ENCODE data around the gene CHAD. TPM values are rescaled to one million over a fixed set of nuclear protein-coding genes. Genes with fewer than 3 reads are reported as not detected.

The CHAD gene
- total and polyA plus RNA-seq, 3 experiments from 2014 or later = not detected

DNA sequence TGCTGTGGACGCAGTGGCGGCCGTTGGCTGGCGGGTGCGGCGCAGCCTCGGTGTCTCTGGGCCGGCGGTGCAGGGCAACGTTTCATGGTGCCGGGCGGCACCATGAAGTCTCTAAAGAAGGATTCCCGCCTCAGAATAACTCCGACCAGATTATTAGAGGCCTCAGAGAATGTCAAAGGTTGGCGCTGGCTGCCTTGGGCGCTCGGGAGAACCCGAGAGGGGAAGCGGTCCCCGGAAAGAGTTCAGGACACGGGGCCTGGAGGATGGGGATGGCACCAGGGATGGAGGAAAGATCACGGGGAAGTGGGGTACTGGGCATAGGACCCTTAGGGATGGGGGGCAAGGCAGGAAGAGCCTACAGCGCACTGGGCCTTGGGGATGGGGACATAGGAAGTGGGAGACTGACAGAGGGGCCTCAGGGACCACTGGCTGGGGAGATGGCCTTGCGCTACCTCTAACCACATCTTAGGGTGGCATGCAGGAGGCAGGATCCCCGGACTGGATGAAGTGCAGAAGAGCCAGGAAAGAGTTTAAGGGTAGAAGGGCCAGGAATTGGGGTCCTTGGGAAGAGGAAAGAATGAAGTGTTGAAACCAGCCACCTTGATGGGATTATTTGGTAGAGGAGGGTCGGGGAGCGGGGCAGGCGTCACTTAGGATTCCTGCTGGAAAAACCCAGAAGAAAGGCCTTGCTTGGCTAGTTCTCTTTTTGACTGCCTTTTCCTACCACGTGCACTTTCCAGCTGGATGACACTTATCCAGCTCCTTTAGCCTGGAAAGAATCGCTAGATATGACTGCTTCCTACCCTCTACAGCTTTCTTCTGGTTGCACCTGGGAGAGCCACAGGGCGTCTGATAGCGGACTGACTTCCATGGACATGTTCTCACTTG is 40.1 kb upstream of the CHAD start:
- H3K4me3 ChIP-seq (ENCODE audit: low read length) = peak overlapping the region; percentile 84
- no peaks in the 10 kb centered on the region for H3K36me3 ChIP-seq (ENCODE audit: insufficient read depth, low read length)
- peaks cover 20% of the 10 kb centered on the region for H3K4me1 ChIP-seq (ENCODE audit: insufficient read depth, low read length)
- peak overlapping the region; percentile 80 to 94 (median 89) for H3K4me3 Mint-ChIP-seq
- peak overlapping the region; percentile 73 for H3K27ac ChIP-seq (ENCODE audit: low read depth, low read length)
- H3K27me3 ChIP-seq (ENCODE audit: insufficient read depth, low read length, poor library complexity, severe bottlenecking) = no peaks in the 10 kb centered on the region
- no peaks in the 10 kb centered on the region for H3K9me3 ChIP-seq (ENCODE audit: low read length)
- H3K9me3 Mint-ChIP-seq = no peaks in the 10 kb centered on the region
- H3K27ac Mint-ChIP-seq = peak overlapping the region; percentile 58 to 98 (median 90)
- H3K27me3 Mint-ChIP-seq = peaks cover 0 to 3% of the 10 kb centered on the region in 2 donors
- no peaks in the 10 kb centered on the region for H3K36me3 Mint-ChIP-seq
- ChIA-PET CTCF (interaction anchor here (0.7 to 1.4 kb wide), 3 partner anchors 29 to 210 kb away, joined by 3 to 5 read pairs (median 3); partner anchors contain the start of gene LRRC59), POLR2A (no interaction called here)
- peaks cover 27 to 34% (median 33%) of the 10 kb centered on the region in 3 donors for H3K4me1 Mint-ChIP-seq
- no peak for DNase-seq

DNA sequence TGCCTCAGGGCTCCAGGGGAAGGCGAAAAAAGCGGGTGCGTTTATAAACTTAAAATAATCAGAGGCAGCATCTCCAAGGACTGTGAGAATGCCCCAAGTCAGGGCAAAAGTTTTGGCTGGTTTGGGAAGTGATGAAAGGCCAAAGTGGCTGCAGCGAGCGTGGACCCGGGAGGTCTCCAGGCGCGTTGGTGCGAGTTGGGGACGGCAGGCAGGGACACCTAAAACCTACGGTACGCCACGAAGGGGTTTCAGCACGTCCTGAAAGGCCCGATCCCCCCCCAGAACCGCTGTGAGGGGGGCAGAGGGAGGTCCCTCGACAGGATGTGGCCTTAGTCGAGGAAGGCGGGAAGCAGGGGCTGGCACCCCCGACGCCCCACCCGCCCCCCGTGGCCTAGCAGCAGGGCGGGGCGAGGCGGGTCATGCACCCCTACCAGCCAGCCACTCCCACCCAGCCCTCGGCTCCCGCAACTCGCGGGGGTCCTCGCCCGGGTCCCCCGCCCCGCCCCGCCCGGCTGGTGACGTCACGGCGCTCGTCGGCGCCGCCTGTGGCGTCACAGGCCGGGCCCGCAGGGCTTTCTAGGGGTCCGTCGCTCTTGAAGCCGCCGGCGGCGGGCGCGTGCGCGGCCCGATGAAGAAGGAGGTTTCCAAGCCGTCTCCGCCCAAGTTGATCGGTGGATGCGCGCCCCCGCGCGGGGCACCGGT is 39.3 kb upstream of the CHAD start, which contains the start of gene MYCBPAP:
TSS of gene MYCBPAP (plus strand) at position 569 of the 702 bp plus-strand sequence. CDS start 236 bp downstream, outside the sequence.
- H3K27ac Mint-ChIP-seq = peak within 1 kb of the TSS; percentile 66 to 98 (median 95)
- CTCF ChIA-PET = no interaction called here
- Histone ChIP-seq H3K9me3 (ENCODE audit: low read length) (no peaks in the 10 kb centered on the region), H3K36me3 (ENCODE audit: insufficient read depth, low read length) (no peaks in the 10 kb centered on the region), H3K27ac (ENCODE audit: low read depth, low read length) (peak within 1 kb of the TSS; percentile 73), H3K27me3 (ENCODE audit: insufficient read depth, low read length, poor library complexity, severe bottlenecking) (no peaks in the 10 kb centered on the region), H3K4me1 (ENCODE audit: insufficient read depth, low read length) (peaks cover 20% of the 10 kb centered on the region), H3K4me3 (ENCODE audit: low read length) (peak within 1 kb of the TSS; percentile 84)
- no peaks in the 10 kb centered on the region for H3K36me3 Mint-ChIP-seq
- no peaks in the 10 kb centered on the region for H3K9me3 Mint-ChIP-seq
- POLR2A ChIA-PET = no interaction called here
- peak within 1 kb of the TSS; percentile 84 to 94 (median 89) for H3K4me3 Mint-ChIP-seq
- peaks cover 29 to 34% (median 33%) of the 10 kb centered on the region in 3 donors for H3K4me1 Mint-ChIP-seq
- DNase-seq = peak; percentile 75 to 88 (median 80)
- H3K27me3 Mint-ChIP-seq = peaks cover 0 to 3% of the 10 kb centered on the region in 2 donors

GRCh38 chr17:50506298-50506697 is 37.6 kb upstream of the CHAD start:
- POLR2A ChIA-PET = no interaction called here
- H3K4me1 Mint-ChIP-seq = peaks cover 24 to 29% (median 29%) of the 10 kb centered on the region in 3 donors

GRCh38 chr17:50505591-50506130 is 37.0 kb upstream of the CHAD start:
- H3K9me3 Mint-ChIP-seq = no peaks in the 10 kb centered on the region
- H3K27ac Mint-ChIP-seq = peak overlapping the region in 3 of 8 donors; percentile 7 to 35 (median 32)
- no peak for DNase-seq
- no peaks in the 10 kb centered on the region for H3K27me3 Mint-ChIP-seq
- H3K4me3 Mint-ChIP-seq = peak overlapping the region in 1 of 7 donors; percentile 43
- Histone ChIP-seq H3K27ac (ENCODE audit: low read depth, low read length) (no peak overlapping the region), H3K9me3 (ENCODE audit: low read length) (no peaks in the 10 kb centered on the region), H3K36me3 (ENCODE audit: insufficient read depth, low read length) (no peaks in the 10 kb centered on the region), H3K27me3 (ENCODE audit: insufficient read depth, low read length, poor library complexity, severe bottlenecking) (no peaks in the 10 kb centered on the region), H3K4me1 (ENCODE audit: insufficient read depth, low read length) (peaks cover 14% of the 10 kb centered on the region), H3K4me3 (ENCODE audit: low read length) (no peak overlapping the region)
- ChIA-PET POLR2A (no interaction called here), CTCF (interaction anchor here (0.7 to 1.3 kb wide), 2 partner anchors 43 to 143 kb away, joined by 3 read pairs; no protein-coding TSS in a partner anchor)
- peaks cover 19 to 23% (median 22%) of the 10 kb centered on the region in 3 donors for H3K4me1 Mint-ChIP-seq
- H3K36me3 Mint-ChIP-seq = no peaks in the 10 kb centered on the region

More at GRCh38 chr17:50506298-50506697, 37.6 kb upstream of the CHAD start:
- Mint-ChIP-seq H3K9me3 (no peaks in the 10 kb centered on the region), H3K4me3 (peak overlapping the region in 1 of 7 donors; percentile 43), H3K27me3 (no peaks in the 10 kb centered on the region), H3K27ac (peak overlapping the region in 5 of 8 donors; percentile 11 to 75 (median 35)), H3K36me3 (no peaks in the 10 kb centered on the region)
- Histone ChIP-seq H3K9me3 (ENCODE audit: low read length) (no peaks in the 10 kb centered on the region), H3K4me1 (ENCODE audit: insufficient read depth, low read length) (peaks cover 16% of the 10 kb centered on the region), H3K27ac (ENCODE audit: low read depth, low read length) (no peak overlapping the region), H3K36me3 (ENCODE audit: insufficient read depth, low read length) (no peaks in the 10 kb centered on the region), H3K4me3 (ENCODE audit: low read length) (no peak overlapping the region), H3K27me3 (ENCODE audit: insufficient read depth, low read length, poor library complexity, severe bottlenecking) (no peaks in the 10 kb centered on the region)
- no peak for DNase-seq
- CTCF ChIA-PET = interaction anchor here (1.3 to 1.6 kb wide), 2 partner anchors 109 to 144 kb away, joined by 3 to 5 read pairs; partner anchors contain the start of gene LRRC59

DNA sequence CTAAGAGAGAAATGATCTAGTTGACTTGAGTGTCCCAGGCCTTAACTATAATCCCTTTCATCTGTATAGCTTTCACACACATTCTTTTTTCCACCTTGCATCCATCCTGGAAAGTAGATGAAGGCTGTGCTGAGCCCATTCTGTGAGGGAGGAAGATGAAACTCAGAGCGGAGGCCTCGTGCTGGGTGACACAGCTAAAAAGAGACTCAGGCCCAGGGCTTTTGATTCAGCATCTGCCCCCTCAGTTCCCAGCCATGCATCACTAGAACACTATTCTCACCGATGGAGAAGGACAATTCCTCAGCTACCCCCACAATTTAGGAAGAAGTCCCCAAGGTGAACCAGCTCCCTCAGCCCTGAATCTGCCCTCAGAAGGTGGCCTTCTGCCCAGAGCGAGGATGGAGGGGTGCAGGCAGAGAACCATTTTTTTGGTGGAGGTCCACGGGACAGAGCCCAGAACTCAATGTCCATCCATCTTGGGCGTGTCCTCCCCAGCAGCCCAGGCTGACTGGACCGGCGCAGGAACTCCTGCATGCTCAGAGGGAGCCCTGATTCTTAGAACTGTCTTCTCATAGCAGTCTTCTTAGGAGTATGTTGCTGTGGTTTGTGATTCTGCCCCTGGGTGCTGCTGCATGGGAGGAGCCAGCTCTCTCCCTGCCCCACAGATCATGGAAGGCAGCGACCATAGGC is 33.8 kb upstream of the CHAD start:
- Mint-ChIP-seq H3K4me1 (peaks cover 0 to 3% (median under 1%) of the 10 kb centered on the region in 3 donors), H3K36me3 (no peaks in the 10 kb centered on the region), H3K27me3 (no peaks in the 10 kb centered on the region), H3K4me3 (no peak overlapping the region), H3K27ac (peak overlapping the region in 1 of 8 donors; percentile 27), H3K9me3 (no peaks in the 10 kb centered on the region)
- H3K27me3 ChIP-seq (ENCODE audit: insufficient read depth, low read length, poor library complexity, severe bottlenecking) = no peaks in the 10 kb centered on the region
- ChIA-PET POLR2A (no interaction called here), CTCF (interaction anchor here (1.2 to 2.1 kb wide), 6 partner anchors 9 to 302 kb away, joined by 3 to 7 read pairs (median 4); partner anchors contain the start of gene RSAD1)
- peaks cover 6% of the 10 kb centered on the region for H3K4me1 ChIP-seq (ENCODE audit: insufficient read depth, low read length)
- no peak overlapping the region for H3K4me3 ChIP-seq (ENCODE audit: low read length)
- DNase-seq = no peak
- H3K27ac ChIP-seq (ENCODE audit: low read depth, low read length) = no peak overlapping the region
- H3K9me3 ChIP-seq (ENCODE audit: low read length) = no peaks in the 10 kb centered on the region
- H3K36me3 ChIP-seq (ENCODE audit: insufficient read depth, low read length) = no peaks in the 10 kb centered on the region

- Mint-ChIP-seq H3K4me3 (no peak overlapping the region), H3K4me1 (peaks cover 0 to 3% (median 0%) of the 10 kb centered on the region in 3 donors), H3K27me3 (no peaks in the 10 kb centered on the region), H3K27ac (no peak overlapping the region), H3K36me3 (no peaks in the 10 kb centered on the region), H3K9me3 (no peaks in the 10 kb centered on the region)
- CTCF ChIA-PET = interaction anchor here (1.2 to 2.1 kb wide), 6 partner anchors 10 to 138 kb away, joined by 3 to 6 read pairs (median 4); partner anchors contain the start of gene RSAD1
- H3K27ac ChIP-seq (ENCODE audit: low read depth, low read length) = no peak overlapping the region
- peaks cover 6% of the 10 kb centered on the region for H3K4me1 ChIP-seq (ENCODE audit: insufficient read depth, low read length)
- H3K9me3 ChIP-seq (ENCODE audit: low read length) = no peaks in the 10 kb centered on the region
- H3K27me3 ChIP-seq (ENCODE audit: insufficient read depth, low read length, poor library complexity, severe bottlenecking) = no peaks in the 10 kb centered on the region
- no peak for DNase-seq
- POLR2A ChIA-PET = no interaction called here
- no peaks in the 10 kb centered on the region for H3K36me3 ChIP-seq (ENCODE audit: insufficient read depth, low read length)
- H3K4me3 ChIP-seq (ENCODE audit: low read length) = no peak overlapping the region
Measured at GRCh38 chr17:50501054-50501453, 32.4 kb upstream of the CHAD start.

DNA sequence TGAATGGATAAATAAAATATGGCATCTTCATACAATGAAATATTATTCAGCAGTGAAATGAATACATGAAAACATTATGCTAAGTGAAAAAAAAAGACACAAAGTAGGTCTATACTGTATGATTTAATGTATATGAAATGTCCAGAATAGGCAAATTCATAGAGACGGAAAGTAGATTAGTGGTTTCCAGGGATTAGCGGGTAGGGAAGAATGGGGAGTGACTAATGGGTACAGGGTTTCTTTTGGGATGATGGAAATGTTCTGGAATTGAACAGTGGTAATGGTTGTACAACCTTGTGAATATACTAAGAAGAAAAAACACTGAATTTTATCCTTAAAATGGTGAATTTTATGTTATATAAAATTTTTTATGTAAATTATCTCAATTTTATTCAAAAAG is 31.0 kb upstream of the CHAD start:
- H3K36me3 ChIP-seq (ENCODE audit: insufficient read depth, low read length) = no peaks in the 10 kb centered on the region
- H3K9me3 ChIP-seq (ENCODE audit: low read length) = no peaks in the 10 kb centered on the region
- H3K27ac ChIP-seq (ENCODE audit: low read depth, low read length) = no peak overlapping the region
- POLR2A ChIA-PET = no interaction called here
- DNase-seq = no peak
- CTCF ChIA-PET = no interaction called here
- H3K4me1 ChIP-seq (ENCODE audit: insufficient read depth, low read length) = peaks cover 6% of the 10 kb centered on the region
- H3K4me1 Mint-ChIP-seq = peaks cover 0 to 3% (median 0%) of the 10 kb centered on the region in 3 donors
- no peaks in the 10 kb centered on the region for H3K36me3 Mint-ChIP-seq
- H3K27ac Mint-ChIP-seq = no peak overlapping the region
- no peaks in the 10 kb centered on the region for H3K27me3 Mint-ChIP-seq
- no peak overlapping the region for H3K4me3 ChIP-seq (ENCODE audit: low read length)
- H3K4me3 Mint-ChIP-seq = no peak overlapping the region
- H3K27me3 ChIP-seq (ENCODE audit: insufficient read depth, low read length, poor library complexity, severe bottlenecking) = no peaks in the 10 kb centered on the region
- H3K9me3 Mint-ChIP-seq = no peaks in the 10 kb centered on the region
